ENCODE data around the gene FARSA.
"Not testable (repeated sequence)": the region's sequence is repeated elsewhere in the genome, so short reads cannot be mapped to it uniquely, and the experiment has no call there.

FARSA gene

DNA sequence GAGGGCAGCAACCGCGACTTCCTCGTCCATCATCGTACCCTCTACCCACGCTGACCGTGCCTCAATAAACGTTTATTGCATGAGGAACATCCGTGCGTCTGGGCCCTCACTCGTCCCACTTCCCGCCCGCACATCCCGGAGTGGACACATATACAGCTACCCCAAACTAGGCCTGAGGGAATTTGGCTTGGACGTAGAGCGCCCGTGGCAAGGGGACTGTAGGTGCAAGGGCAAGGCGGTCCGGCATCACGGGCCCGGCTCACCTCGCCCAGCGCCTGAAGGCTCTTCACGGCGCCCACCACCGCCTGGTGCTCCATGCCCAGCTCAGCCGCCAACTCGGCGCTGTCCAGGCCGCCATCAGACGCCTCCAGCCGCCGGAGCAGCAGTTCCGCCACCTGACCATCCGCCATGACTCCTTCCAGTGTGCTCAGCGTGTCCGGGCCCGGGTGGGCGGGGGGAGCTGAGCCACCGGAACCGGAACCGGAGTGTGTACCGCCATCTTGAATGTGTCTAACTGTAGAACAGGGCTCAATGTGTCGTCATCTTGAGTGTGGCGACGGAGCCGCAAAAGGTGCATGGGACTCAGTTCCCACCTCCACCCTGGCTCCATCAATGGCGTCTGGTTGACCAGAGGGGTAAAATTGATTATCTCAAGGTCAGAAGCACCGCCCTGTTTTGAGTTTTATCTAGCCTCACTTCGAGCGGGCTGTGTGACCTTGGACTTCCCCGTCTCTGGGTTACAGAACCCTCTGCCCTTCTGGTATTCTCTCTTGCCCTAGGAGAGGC, at the start of gene FARSA:
Gene FARSA, minus strand, starts transcription at position 425 of the 786 bp plus-strand sequence. Its CDS starts 15 bp downstream, at position 410.
- no peak for DNase-seq (ENCODE audit: low read depth, low spot score)

DNA sequence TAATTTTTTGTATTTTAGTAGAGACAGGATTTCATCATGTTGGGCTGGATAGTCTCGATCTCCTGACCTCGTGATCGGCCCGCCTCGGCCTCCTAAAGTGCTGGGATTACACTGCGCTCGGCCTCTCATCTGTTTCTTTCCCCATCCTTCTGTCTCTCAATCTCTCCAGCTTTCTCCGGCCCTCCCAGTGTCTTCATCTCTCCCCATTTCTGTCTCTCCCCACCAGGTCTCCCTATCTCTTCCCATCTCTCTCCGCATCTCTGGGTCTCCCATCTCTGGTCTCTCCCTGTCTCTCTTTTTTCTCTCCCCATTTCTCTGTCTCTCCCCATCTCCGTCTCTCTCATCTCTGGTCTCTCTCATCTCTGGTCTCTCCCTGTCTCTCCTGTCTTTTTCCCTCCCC, 49.6 kb upstream of the FARSA start:
- DNase-seq (ENCODE audit: low read depth, low spot score) = no peak

DNA sequence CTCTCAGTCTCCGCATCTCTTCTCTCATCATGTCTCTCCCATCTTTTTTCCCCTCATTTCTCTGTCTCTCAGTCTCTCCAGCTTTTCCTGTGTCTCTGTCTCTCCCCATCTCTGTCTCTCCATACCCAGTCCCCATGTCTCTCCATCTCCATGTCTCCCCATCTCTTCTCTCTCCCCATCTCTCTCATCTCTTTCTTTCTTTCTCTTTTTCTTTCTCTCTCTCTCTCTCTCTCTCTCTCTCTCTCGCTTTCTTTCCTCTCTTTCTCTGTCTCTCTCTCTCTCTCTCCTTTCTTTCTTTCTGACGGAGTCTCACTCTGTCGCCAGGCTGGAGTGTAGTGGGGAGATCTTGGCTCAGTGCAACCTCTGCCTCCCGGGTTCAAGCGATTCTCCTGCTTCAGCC, 49.1 kb upstream of the FARSA start:
- no peak for DNase-seq (ENCODE audit: low read depth, low spot score)

DNA sequence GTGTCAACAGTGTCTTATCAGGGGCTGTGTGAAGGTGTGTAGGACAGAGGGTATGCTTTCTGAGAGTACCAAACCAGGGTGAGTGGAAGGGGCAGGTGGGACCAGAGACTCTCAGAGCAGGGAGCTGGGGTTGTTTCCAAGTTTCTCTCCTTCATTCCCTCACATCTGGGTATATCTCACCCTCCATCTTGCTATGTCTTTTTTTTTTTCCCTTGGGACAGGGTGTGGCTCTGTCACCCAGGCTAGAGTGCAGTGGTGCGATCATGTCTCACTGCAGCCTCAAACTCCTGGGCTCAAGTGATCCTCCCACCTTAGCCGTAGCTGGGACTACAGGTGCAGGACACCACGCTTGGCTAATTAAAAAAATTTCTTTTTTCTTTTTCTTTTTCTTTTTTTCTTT, 46.5 kb upstream of the FARSA start:
- no peak for DNase-seq (ENCODE audit: low read depth, low spot score)

DNA sequence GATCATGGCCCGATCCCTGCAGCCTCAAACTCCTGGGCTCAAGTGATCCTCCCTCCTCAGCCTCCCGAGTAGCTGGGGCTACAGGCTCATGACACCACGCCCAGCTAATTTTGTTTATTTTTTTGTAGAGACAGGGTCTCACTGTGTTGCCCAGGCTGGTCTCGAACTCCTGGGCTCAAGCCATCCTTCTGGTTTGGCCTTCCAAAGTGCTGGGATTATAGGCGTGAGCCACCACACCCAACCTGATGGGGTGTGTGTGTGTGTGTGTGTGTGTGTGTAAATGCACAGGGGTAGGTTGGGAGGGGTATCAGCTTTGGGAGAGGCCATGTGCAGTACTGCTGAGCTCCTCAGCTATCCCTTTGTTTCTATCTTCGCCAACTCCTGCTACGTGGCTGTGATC, 42.6 kb upstream of the FARSA start:
- DNase-seq (ENCODE audit: low read depth, low spot score) = not testable (repeated sequence)

DNA sequence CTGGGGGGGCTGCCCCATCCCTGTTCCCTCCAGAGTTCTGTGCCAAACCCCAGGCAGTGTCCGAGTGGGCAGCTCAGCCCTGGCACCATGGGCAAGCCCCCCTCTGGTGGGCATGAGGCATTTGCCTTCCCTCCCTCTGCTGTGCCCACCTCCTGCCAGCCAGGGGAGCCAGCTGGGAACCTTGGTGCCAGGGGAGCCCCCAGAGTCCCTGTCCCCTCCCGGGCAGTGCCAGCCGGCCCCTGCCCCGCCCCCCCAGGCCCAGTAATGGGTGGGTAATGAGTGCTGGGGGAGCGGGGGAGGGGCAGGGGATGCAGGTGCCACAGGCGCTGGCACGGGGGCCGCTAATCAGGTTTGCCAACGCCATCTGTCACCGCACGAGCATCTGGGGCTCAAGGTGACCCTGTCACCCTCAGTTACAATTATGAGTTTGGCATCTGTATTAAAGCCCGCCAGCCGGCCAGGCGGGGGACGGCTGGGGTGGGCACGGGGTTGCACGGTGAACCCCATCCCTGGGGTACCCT, 41.8 kb upstream of the FARSA start:
- no peak for DNase-seq (ENCODE audit: low read depth, low spot score)

DNA sequence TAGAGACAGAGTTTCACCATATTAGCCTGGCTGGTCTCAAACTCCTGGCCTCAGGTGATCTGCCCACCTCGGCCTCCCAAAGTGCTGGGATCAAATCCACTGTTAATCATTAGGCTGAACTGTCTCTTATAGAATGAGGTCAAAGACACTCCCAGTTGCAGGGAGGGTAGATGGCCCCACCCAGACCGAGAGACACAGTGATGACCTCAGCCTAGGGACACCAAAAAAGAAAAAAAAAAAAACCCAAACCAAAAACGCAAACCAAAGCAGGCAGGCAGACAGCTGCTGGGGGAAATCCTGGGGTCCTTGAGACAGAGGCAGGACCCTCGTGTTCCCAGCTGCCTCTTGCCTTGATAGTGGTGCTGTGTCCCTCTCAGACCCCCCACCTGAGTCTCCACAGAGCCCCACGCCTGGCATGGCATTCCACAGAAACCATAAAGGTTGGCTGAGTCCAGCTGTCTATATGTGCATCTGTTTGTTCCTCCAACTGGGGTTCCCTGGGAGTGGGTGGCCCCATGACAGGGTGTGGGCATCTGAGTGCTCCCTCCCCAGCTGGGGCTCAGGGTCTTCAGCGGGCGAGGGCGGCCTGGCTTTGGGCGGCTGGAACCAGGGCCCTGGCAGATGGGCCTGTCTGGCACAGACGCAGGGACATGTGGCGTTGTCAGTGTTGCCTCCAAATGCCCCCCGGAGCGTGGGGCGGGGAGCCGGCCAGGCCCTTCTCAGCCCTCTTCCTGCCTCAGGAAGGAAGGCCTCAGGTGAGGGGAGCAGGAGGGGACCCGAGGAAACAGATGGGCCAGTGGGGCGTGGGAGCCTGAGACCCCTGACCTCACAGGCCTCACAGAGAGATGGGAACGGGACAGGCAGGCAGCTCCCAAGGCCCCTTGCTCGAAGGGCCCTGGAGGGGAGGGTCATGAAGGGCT, 41.0 kb upstream of the FARSA start:
- no peak for DNase-seq (ENCODE audit: low read depth, low spot score)

DNA sequence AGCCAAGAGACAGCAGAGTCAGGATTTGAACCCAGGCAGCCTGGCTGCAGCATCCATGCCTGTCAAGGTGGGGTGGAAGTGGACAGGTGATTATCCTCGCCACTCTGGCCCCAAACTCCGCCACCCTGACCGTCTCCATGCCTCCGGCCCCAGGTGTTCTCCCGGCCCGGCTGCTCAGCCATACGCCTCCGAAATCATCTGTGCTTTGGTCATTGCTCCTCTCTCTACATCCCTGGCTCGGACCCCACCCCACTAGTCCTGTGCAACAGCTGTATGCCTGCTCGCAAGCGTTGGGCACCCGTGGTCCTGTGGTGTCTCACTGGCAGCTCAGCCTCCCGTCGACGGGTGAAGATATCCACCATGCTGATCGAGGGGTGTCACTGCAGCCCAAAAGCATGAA, 39.7 kb upstream of the FARSA start:
- no peak for DNase-seq (ENCODE audit: low read depth, low spot score)

DNA sequence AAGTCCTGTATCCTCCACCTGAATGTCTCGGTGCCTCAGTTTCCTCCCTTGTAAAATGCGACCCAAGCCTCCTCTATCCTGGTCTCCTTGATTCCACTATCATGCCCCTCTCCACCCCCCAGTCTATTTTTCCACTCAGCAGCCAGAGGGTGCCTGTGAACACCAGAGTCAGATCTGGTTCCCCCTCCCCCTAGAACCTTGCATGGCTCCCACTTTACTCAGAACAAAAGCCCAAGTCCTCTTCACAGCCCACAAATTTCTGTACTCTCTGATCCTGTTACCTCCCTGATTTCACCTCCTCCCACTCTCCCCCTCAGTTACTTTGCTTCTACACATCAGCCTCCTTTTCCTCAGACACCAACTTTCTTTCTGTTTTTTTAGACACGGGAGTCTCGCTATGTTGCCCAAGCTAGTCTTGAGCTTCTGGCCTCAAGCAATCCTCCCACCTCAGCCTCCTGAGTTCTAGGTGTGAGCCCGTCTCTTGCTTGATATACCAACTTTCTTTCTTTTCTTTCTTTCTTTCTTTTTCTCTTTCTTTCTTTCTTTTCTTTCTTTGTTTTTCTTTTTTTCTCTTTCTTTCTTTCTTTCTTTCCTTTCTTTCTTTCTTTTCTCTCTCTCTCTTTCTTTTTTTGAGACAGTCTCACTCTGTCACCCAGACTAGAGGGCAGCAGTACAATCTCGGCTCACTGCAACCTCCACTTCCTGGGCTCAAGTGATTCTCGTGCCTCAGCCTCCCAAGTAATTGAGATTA, 36.7 kb upstream of the FARSA start:
- no peak for DNase-seq (ENCODE audit: low read depth, low spot score)

DNA sequence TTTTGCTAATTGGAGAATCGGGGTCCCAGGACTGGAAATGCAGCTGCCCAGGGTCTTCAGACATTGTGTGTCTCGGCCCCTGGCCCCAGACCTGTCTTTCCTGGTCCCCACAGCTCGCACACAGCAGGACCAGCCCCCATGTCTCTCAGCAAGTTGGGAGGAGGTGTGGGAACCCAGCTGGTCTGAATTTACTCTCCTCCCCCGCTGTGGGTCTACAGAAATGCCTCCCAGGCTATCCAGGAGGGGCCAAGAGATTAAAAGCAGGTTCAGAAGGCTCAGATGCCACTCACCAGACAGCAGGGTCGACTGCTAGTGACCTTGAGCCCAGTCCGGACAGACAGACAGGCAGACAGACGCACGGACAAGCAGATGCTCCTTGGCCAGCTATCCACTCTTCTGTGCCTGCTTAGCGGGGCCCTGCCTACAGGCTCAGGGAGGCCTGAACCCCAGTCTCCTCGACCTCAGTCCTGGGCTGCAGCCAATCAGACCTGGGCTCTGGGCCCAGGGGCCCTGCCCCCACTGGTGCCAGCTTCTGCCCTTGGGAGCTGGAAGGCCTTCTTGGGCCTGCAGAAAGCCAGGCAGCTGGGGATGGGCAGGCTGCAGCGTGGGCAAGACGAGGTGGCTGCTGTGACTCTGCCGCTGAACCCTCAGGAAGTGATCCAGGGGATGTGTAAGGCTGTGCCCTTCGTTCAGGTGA, 35.9 kb upstream of the FARSA start, which contains the start of gene DAND5:
Gene DAND5, plus strand, starts transcription at position 285 of the 697 bp plus-strand sequence. Its CDS starts 85 bp downstream, at position 370.
- no peak for DNase-seq (ENCODE audit: low read depth, low spot score)

DNA sequence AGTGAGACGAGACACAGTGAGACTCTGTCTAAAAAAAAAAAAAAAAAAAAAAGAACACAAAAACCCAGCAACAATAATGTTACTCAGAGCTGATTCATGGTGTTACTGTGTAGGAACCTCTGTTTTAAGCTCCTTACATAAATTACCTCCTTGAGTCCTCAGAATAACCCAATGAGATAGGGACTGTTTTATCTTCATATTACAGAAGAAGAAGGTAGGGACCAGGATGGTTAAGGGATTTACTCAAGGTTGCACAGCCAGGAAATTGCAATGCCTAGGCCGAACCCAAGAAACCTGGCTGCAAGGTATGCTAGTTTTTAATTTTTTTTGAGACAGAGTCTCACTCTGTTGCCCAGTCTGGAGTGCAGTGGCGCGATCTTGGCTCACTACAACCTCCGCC, 34.4 kb upstream of the FARSA start:
- DNase-seq (ENCODE audit: low read depth, low spot score) = no peak

DNA sequence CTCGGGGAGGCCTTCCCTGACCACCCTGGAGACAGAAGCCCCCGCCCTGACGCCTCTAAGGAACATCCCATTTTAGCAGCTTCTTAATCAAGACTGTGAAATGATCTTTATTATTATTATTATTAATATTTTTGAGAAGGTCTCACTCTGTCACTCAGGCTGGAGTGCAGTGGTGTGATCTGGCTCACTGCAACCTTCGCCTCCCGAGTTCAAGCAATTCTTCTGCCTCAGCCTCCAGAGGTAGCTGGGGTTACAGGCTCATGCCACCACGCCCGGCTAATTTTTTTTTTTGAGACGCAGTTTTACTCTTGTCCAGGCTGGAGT, 32.3 kb upstream of the FARSA start:
- no peak for DNase-seq (ENCODE audit: low read depth, low spot score)

DNA sequence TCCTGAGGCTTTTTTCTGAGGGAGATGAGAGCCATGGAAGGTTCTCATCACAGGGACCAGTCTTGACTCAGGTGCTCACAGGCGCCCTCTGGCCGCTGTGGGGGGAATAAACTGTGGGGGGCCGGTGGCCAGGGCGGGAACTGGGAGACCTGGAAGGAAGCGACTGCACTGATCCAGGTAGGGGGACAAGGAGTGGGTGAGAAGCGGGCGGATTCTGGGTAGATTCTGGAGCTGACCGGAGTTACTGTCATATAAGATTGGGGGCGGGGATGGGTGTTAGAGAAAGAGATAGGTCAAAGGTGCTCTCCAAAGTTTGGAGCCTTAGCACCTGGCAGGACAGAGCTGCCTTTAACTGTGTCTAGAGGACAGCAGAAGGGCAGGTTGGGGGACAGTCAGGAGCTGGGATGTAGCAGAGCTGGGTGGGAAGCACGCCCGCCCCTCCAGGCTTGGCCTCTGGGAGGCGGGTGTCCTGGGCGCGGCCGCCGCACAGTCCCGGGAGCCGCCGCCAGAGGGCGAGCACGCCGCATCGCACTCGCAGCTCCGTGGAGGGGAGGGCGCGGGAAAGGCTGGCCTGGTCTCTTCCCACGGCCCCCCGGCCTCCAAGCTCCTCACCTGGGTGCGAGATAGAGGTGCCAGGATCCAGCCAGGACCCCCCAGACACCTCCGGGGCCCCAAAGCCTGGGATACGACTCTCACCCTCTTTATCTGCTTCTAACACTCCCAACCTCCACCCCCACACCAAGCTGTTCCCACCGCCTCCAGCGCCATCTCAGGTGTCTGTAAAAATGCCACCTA, 31.7 kb upstream of the FARSA start:
- no peak for DNase-seq (ENCODE audit: low read depth, low spot score)

DNA sequence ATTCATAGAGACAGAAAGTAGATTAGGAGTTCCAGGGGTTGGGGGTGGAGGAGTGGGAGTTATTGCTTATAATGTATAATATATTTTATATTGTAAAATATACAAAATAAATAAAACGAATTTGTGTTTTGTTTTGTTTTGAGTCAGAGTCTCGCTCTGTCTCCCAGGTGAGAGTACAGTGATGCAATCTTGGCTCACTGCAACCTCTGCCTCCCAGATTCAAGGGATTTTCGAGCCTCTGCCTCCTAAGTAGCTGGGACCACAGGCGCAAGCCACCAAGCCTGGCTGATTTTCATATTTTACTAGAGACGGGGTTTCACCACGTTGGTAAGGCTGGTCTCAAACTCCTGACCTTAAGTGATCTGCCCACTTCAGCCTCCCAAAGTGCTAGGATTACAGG, 26.0 kb upstream of the FARSA start:
- no peak for DNase-seq (ENCODE audit: low read depth, low spot score)

DNA sequence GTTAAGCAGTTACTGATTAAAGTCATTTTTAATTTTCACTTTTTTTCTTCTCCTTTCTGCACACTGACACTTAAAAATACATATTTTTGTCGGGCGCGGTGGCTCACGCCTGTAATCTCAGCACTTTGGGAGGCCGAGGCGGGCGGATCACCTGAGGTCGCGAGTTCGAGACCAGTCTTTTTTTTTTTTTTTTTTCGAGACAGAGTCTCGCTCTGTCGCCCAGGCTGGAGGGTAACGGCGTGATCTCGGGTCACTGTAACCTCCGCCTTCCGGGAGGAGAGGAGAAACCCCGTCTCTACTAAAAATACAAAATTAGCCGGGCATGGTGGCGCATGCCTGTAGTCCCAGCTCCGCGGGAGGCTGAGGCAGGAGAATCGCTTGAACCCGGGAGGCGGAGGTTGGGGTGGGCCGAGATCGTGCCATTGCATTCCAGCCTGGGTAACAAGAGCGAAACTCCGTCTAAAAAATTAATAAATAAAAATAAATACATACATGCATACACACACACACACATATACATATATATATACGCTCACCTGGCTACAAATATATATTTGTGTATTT, 24.0 kb upstream of the FARSA start:
- DNase-seq (ENCODE audit: low read depth, low spot score) = not testable (repeated sequence)

DNA sequence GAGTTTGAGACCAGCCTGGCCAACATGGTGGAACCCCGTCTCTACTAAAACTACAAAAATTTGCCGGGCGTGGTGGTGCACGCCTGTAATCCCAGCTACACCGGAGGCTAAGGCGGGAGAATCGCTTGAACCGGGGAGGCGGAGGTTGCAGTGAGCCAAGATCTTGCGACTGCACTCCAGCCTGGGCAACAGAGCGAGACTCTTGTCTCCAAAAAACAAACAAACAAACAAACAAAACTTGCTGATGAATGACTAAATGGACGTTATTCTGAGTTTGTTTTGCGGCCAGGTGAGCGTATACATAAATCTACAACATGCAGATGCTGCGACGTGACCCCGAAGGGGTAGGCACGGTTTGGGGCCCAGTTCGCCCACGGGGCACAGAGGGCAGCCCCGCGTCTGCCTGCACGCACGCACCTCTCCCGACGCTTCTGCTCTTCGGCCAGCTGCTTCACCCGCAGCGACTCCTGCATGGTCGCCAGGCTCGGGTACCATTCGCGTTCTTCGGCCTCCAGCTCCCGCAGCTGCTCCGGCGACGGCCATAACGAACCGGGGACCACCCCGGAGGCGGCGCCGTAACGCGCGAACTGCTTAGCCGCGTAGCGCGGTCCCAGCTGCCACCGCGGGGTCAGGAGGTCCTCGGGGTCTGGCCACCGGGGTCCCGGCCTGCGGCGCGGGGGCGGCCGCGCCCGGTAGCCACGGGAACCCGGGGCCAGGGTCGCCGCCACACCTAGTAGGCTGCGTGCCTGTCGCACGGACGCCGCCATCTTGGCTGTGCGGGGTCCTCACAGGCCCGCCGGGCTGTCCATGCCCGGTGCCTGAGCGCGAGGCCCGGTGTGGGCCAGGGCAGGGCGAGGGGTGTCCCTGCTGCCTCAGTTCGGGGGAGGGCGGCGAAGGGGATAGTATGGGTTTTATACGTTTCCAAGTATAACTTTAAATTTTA, 23.2 kb upstream of the FARSA start, which contains the start of gene GADD45GIP1:
Gene GADD45GIP1, minus strand, starts transcription at position 778 of the 943 bp plus-strand sequence. Its CDS starts 11 bp downstream, at position 767.
- no peak for DNase-seq (ENCODE audit: low read depth, low spot score)

DNA sequence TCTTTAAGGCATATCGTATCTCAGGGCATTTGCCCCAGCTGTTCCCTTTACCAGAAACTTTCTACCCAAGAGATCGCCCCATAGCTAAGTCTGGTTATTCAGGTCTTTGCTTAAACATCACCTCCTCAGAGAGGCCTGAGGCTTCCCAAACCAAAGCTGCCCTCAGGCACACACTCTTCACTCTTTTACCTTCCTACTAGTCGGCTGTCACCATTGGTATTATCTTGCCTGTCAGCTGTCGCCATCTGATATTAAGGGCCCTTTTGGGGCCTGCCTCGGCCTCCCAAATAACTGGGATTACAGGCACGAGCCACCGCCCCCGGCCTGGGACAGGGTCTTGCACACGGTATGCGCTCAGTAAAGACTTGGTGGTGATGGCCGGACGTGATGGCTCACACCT, 22.5 kb upstream of the FARSA start:
- no peak for DNase-seq (ENCODE audit: low read depth, low spot score)

DNA sequence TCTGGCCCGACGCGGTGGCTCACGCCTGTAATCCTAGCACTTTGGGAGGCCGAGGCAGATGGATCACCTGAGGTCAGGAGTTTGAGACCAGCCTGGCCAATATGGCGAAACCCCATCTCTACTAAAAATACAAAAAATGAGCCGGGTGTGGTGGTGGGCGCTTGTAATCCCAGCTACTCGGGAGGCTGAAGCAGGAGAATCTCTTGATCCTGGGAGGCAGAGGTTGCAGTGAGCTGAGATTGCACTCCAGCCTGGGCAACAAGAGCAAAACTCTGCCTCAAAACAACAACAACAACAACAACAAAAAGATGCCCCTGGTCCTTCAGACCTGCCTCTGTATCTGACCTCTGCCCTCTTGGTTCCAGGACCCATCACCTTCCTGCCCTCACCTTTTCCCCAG, 22.1 kb upstream of the FARSA start:
- DNase-seq (ENCODE audit: low read depth, low spot score) = not testable (repeated sequence)

DNA sequence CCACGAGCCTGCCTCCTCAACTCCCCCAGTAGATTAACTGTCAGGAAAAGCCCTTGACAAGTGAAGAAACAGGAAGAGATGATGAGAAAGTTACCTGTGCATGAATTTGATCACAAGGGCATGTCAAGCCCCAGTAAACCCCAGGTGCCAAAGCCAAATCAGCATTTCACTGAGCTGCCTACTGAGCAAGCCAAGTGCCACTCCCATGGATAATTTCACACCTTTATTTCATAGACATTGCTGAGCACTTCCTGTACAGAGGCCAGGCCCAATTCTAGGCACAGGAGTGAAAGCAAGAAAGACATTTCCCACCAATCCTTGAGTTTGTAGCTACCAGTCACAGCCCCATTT, 21.1 kb upstream of the FARSA start:
- DNase-seq (ENCODE audit: low read depth, low spot score) = no peak

Data from smooth muscle cell of the brain vasculature (primary cell).